Osteocyte (in vitro differentiated cells): ENCODE data around the gene RBM6. TPM values are rescaled to one million over a fixed set of nuclear protein-coding genes. Genes with fewer than 3 reads are reported as not detected.

ENCODE experiments used
- DNase-seq: peaks from one replicate; pipeline ENCODE4 v3.0.0; 2021; ENCODE audit warnings: mixed read lengths; ENCODE audit not compliant: unreplicated experiment; ENCODE audit errors: extremely low spot score
- H3K27ac Mint-ChIP-seq: one replicate; pipeline ENCODE4 v1.8.0; 2021; ENCODE audit warnings: mild to moderate bottlenecking, mixed read lengths; ENCODE audit not compliant: unreplicated experiment
- H3K27me3 Mint-ChIP-seq: one replicate; pipeline ENCODE4 v1.8.0; 2021; ENCODE audit warnings: mixed read lengths; ENCODE audit not compliant: unreplicated experiment
- H3K36me3 Mint-ChIP-seq: one replicate; pipeline ENCODE4 v1.8.0; 2021; ENCODE audit warnings: mixed read lengths; ENCODE audit not compliant: unreplicated experiment
- H3K4me1 Mint-ChIP-seq: one replicate; pipeline ENCODE4 v1.8.0; 2021; ENCODE audit warnings: mixed read lengths; ENCODE audit not compliant: unreplicated experiment
- H3K4me3 Mint-ChIP-seq: one replicate; pipeline ENCODE4 v1.8.0; 2021; ENCODE audit warnings: mild to moderate bottlenecking, moderate library complexity, mixed read lengths; ENCODE audit not compliant: unreplicated experiment
- H3K9me3 Mint-ChIP-seq: one replicate; pipeline ENCODE4 v1.8.0; 2021; ENCODE audit warnings: mixed read lengths; ENCODE audit not compliant: unreplicated experiment
- CTCF ChIP-seq: fragments of 200-600 bp; sonication (generic); IDR thresholded peaks from 2 replicates; pipeline ENCODE4 v1.5.0; 2021; ENCODE audit warnings: antibody characterized with exemption, mild to moderate bottlenecking, moderate library complexity
- total RNA-seq: library from RNA; stranded (reverse); gene quantifications from 2 replicates; pipeline ENCODE4 v1.2.1, GENCODE V29; 2021

RBM6 gene
- total RNA-seq, 1 donor from 2014 or later, result 91.5 TPM

- H3K4me3 Mint-ChIP-seq, result no peak overlapping the region
- peaks cover 8% of the 10 kb centered on the region for H3K36me3 Mint-ChIP-seq
- no peaks in the 10 kb centered on the region for H3K4me1 Mint-ChIP-seq
- no peaks in the 10 kb centered on the region for H3K9me3 Mint-ChIP-seq
- no peak overlapping the region for H3K27ac Mint-ChIP-seq
- H3K27me3 Mint-ChIP-seq, result no peaks in the 10 kb centered on the region
- TF ChIP-seq CTCF, result no peak
- no peak for DNase-seq
Measured at GRCh38 chr3:49992326-49992725, 52.4 kb downstream of the RBM6 start.

GRCh38 chr3:49994476-49994875 lies 54.5 kb downstream of the RBM6 start:
- peaks cover 13% of the 10 kb centered on the region for H3K36me3 Mint-ChIP-seq
- no peaks in the 10 kb centered on the region for H3K9me3 Mint-ChIP-seq
- H3K27ac Mint-ChIP-seq, result no peak overlapping the region

GRCh38 chr3:49996016-49996415 lies 56.1 kb downstream of the RBM6 start:
- Mint-ChIP-seq H3K4me3 (no peak overlapping the region), H3K27ac (no peak overlapping the region), H3K4me1 (peaks cover 11% of the 10 kb centered on the region), H3K36me3 (peaks cover 23% of the 10 kb centered on the region), H3K27me3 (no peaks in the 10 kb centered on the region), H3K9me3 (no peaks in the 10 kb centered on the region)
- DNase-seq, result no peak
- TF ChIP-seq CTCF, result no peak

More at GRCh38 chr3:49994476-49994875, 54.5 kb downstream of the RBM6 start:
- Mint-ChIP-seq H3K4me3 (no peak overlapping the region), H3K27me3 (no peaks in the 10 kb centered on the region), H3K4me1 (peaks cover 11% of the 10 kb centered on the region)
- DNase-seq, result no peak
- TF ChIP-seq CTCF, result no peak

GRCh38 chr3:49997862-49998261 lies 57.9 kb downstream of the RBM6 start:
- no peak for DNase-seq
- no peak for TF ChIP-seq CTCF
- H3K27ac Mint-ChIP-seq, result peak overlapping the region; percentile 38

GRCh38 chr3:49998326-49998725 lies 58.4 kb downstream of the RBM6 start:
- no peaks in the 10 kb centered on the region for H3K27me3 Mint-ChIP-seq
- peaks cover 22% of the 10 kb centered on the region for H3K36me3 Mint-ChIP-seq
- H3K4me3 Mint-ChIP-seq, result no peak overlapping the region
- H3K4me1 Mint-ChIP-seq, result peaks cover 11% of the 10 kb centered on the region
- H3K27ac Mint-ChIP-seq, result peak overlapping the region; percentile 46
- no peaks in the 10 kb centered on the region for H3K9me3 Mint-ChIP-seq
- DNase-seq, result peak; percentile 17
- TF ChIP-seq CTCF, result no peak

More at GRCh38 chr3:49997862-49998261, 57.9 kb downstream of the RBM6 start:
- Mint-ChIP-seq H3K27me3 (no peaks in the 10 kb centered on the region), H3K36me3 (peaks cover 25% of the 10 kb centered on the region), H3K9me3 (no peaks in the 10 kb centered on the region), H3K4me1 (peaks cover 11% of the 10 kb centered on the region), H3K4me3 (no peak overlapping the region)
